Endothelial cell of umbilical vein (primary cell): ENCODE measurements around the gene NES. TPM values are rescaled to one million over a fixed set of nuclear protein-coding genes. Genes with fewer than 3 reads are reported as not detected.

Experiments used
- BruUV-seq: library from RNA; stranded (reverse); fragments of 400-500 nt; replicated peaks from 2 replicates; lab custom pipeline; 2021; lab: Mats Ljungman, UMichigan
- CTCF ChIA-PET: fragments of 300-600, 350-600 bp; sonication (Branson Sonifier 250); formaldehyde crosslinking; loops from one replicate; lab custom pipeline; 2021; ENCODE audit warnings: antibody characterized with exemption, inconsistent platforms; lab: Charles Lee
- POLR2A ChIA-PET: fragments of 300-600, 350-600 bp; sonication (Branson Sonifier 250); formaldehyde crosslinking; loops from one replicate; lab custom pipeline; 2021; ENCODE audit warnings: antibody characterized with exemption, inconsistent platforms; lab: Charles Lee
- DNase-seq: peaks from one replicate; pipeline ENCODE4 v3.0.0-alpha.2; 2011; ENCODE audit warnings: low read depth, low spot score
- FAIRE-seq: peaks from 2 replicates; lab custom pipeline; 2011; peaks lifted over from hg19 to GRCh38; lab: Jason Lieb, UNC
- H2AFZ ChIP-seq: 2 replicates; pipeline ENCODE4 v1.6.0; 2012; ENCODE audit warnings: low read depth, low read length, control low read depth, inconsistent platforms
- H3K27ac ChIP-seq: 2 replicates; pipeline ENCODE4 v1.5.1; 2011; ENCODE audit warnings: low read depth, mild to moderate bottlenecking, control low read depth, low read length, moderate library complexity; ENCODE audit not compliant: insufficient read depth
- H3K27me3 ChIP-seq, 2 experiments: 2 replicates each; pipeline versions ENCODE4 v1.6.0 to v1.6.1; 2011; ENCODE audit warnings: low read length in 2 of 2, mixed read lengths in 1 of 2; ENCODE audit not compliant: control insufficient read depth in 2 of 2, insufficient read depth in 2 of 2
- H3K36me3 ChIP-seq, 2 experiments: 2 replicates in 1 of 2; 3 replicates in 1 of 2; pipeline ENCODE4 v1.5.1; 2011; ENCODE audit warnings: low read length in 2 of 2, mild to moderate bottlenecking in 1 of 2, moderate library complexity in 1 of 2; ENCODE audit not compliant: control insufficient read depth in 2 of 2, insufficient read depth in 2 of 2; ENCODE audit errors: extremely low read depth in 1 of 2
- H3K4me1 ChIP-seq: 3 replicates; pipeline ENCODE4 v1.5.1; 2011; ENCODE audit warnings: mild to moderate bottlenecking, low read length; ENCODE audit not compliant: control insufficient read depth, insufficient read depth; ENCODE audit errors: extremely low read depth
- H3K4me2 ChIP-seq: 2 replicates; pipeline ENCODE4 v1.6.1; 2011; ENCODE audit warnings: low read length, control low read depth, mixed read lengths; ENCODE audit not compliant: insufficient read depth
- H3K4me3 ChIP-seq, 3 experiments: fragments of 200-600 bp in 1 of 3; sonication (generic), shearing (Covaris generic) in 1 of 3; replicated peaks in 1 of 3; 2 replicates each; pipeline ENCODE4 v1.5.1; 2011 to 2016; ENCODE audit warnings: control low read depth in 3 of 3, low read length in 3 of 3, mild to moderate bottlenecking in 2 of 3, inconsistent platforms in 1 of 3, low read depth in 1 of 3, moderate library complexity in 1 of 3; ENCODE audit not compliant: insufficient read depth in 1 of 3
- H3K79me2 ChIP-seq: 2 replicates; pipeline ENCODE4 v1.6.0; 2012; ENCODE audit warnings: low read length, inconsistent platforms; ENCODE audit not compliant: control insufficient read depth, insufficient read depth
- H3K9ac ChIP-seq: replicated peaks from 2 replicates; pipeline ENCODE3; 2011; ENCODE audit warnings: low read length, control low read depth; ENCODE audit not compliant: insufficient read depth; ENCODE audit errors: extremely low read depth
- H3K9me1 ChIP-seq: replicated peaks from 3 replicates; pipeline ENCODE4 v1.6.0; 2011; ENCODE audit warnings: mild to moderate bottlenecking, low read length; ENCODE audit not compliant: control insufficient read depth, insufficient read depth; ENCODE audit errors: extremely low read depth
- H3K9me3 ChIP-seq: replicated peaks from 2 replicates; pipeline ENCODE4 v1.5.1; 2012; ENCODE audit warnings: low read length, inconsistent platforms; ENCODE audit not compliant: control insufficient read depth, insufficient read depth
- H4K20me1 ChIP-seq: replicated peaks from 2 replicates; pipeline ENCODE3; 2011; ENCODE audit warnings: mild to moderate bottlenecking, low read length; ENCODE audit not compliant: control insufficient read depth, insufficient read depth; ENCODE audit errors: extremely low read depth
- EZH2 ChIP-seq: IDR thresholded peaks from 2 replicates; pipeline ENCODE4 v1.6.1; 2012; ENCODE audit warnings: borderline replicate concordance, low read depth, mild to moderate bottlenecking, moderate library complexity, low read length, inconsistent platforms; ENCODE audit not compliant: severe bottlenecking
- FOS ChIP-seq: IDR thresholded peaks from 2 replicates; pipeline ENCODE4 v1.6.1; 2011; ENCODE audit warnings: mild to moderate bottlenecking, low read length, moderate library complexity, borderline replicate concordance; ENCODE audit not compliant: insufficient read depth
- GATA2 ChIP-seq: IDR thresholded peaks from 2 replicates; pipeline ENCODE4 v1.7.0; 2011; ENCODE audit warnings: low read depth, mild to moderate bottlenecking, moderate library complexity, mixed read lengths, low read length; ENCODE audit not compliant: insufficient read length, insufficient read depth
- JUN ChIP-seq: IDR thresholded peaks from 2 replicates; pipeline ENCODE4 v1.6.1; 2011; ENCODE audit warnings: borderline replicate concordance, low read depth; ENCODE audit not compliant: insufficient read length, insufficient read depth
- MYC ChIP-seq: IDR thresholded peaks from one replicate; pipeline ENCODE4 v1.6.1; 2011; ENCODE audit warnings: mild to moderate bottlenecking, low read depth, low read length
- POLR2A ChIP-seq: IDR thresholded peaks from 2 replicates; pipeline ENCODE4 v1.6.1; 2012; ENCODE audit warnings: low read depth, mild to moderate bottlenecking, control low read depth, low read length
- POLR2AphosphoS5 ChIP-seq: IDR thresholded peaks from 2 replicates; pipeline ENCODE4 v1.6.1; 2012; ENCODE audit warnings: low read depth, mild to moderate bottlenecking, control low read depth, low read length, moderate library complexity; ENCODE audit not compliant: insufficient read depth
- dilution Hi-C: fragments of 300-500 bp; cut with MboI; formaldehyde crosslinking; loops from one replicate; pipeline ENCODE4 v1.15.0; 2019; ENCODE audit warnings: low sequenced_read_pairs; ENCODE audit not compliant: extremely low pct_ligation_motif_present
- intact Hi-C: fragments of 100-400 bp; cut with micrococcal nuclease; formaldehyde crosslinking; loops from one replicate; pipeline ENCODE4 v1.10.0; 2022
- polyA plus RNA-seq, 4 experiments: library from polyadenylated mRNA; depleted of rRNA in 3 of 4; stranded (reverse) in 3 of 4; unstranded in 1 of 4; fragments of >200 nt; gene quantifications; 2 replicates each; pipeline versions ENCODE4 v1.2.1 to v1.2.3, GENCODE V29; 2011 to 2012; ENCODE audit warnings: missing spikeins in 1 of 4
- total RNA-seq: library from RNA; stranded (reverse); gene quantifications from 2 replicates; pipeline ENCODE4 v1.2.3, GENCODE V29; 2021
- TF ChIP-seq, protein P1 (sequence below), 2 donors: IDR thresholded peaks; 1 replicate in 1 of 2; 2 replicates in 1 of 2; pipeline ENCODE4 v1.5.1; 2011; ENCODE audit warnings: low read length in 2 of 2, mild to moderate bottlenecking in 2 of 2, moderate library complexity in 2 of 2, control low read depth in 1 of 2, inconsistent platforms in 1 of 2, low read depth in 1 of 2; ENCODE audit not compliant: insufficient read depth in 1 of 2; ENCODE audit errors: extremely low read depth in 1 of 2
- TF ChIP-seq, protein P2 (sequence below): IDR thresholded peaks from 2 replicates; pipeline ENCODE4 v1.6.1; 2011; ENCODE audit not compliant: insufficient read depth, insufficient read length

The NES gene
- total and polyA plus RNA-seq, 2 donors (not counting 3 experiments of a cell fraction or from before 2014, with no cell fraction given), result 19.4 to 274 TPM

DNA sequence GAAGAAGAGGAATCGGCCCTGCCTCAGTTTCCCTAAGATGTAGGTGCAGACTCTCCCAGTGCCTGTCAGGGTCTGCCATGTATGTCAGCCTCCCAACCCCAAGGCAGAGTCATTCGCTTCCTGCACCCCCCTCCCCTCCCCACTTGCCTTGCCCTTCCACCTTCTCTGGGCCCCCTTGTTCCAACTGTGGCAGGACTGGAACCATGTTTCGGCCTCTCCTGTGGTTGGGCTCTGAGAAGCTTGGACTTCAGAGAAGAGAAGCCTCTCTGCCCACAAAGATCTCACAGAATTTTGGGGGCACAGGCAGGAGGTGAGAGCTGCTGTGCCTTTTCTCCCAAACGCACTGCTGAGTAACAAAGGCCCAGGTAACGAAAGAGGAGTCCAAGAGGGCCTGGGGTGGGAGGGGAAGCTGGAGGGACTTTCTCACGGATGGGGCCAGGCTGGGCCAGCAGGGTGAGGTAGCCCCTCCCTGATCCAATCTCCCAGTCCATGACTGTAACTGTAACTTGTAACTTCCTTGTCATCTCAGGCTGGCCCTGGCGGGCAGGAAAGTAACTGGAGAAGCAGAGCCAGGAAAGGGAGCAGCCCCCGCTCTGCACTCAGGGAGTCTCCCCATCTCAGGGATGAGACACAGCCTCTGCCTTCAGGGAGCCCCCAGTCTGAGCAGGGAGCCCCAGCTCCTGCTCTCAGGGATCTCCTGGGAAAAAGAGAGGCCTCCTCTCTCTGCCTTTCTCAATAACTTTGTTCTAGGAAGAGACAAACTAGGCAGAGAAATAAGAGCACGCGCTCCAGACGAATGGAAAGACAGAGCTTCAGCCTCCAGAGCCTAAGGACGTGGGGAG lies 16.9 kb upstream of the NES start:
- no peaks in the 10 kb centered on the region for H3K4me1 ChIP-seq
- intact Hi-C loops, result no loop called here
- H2AFZ ChIP-seq, result no peak overlapping the region

More for the DNA sequence above, 16.9 kb upstream of the NES start:
- dilution Hi-C loops, result no loop called here
- Histone ChIP-seq H3K9ac (no peak overlapping the region), H3K27me3 (peaks cover 12 to 20% of the 10 kb centered on the region in 2 experiments), H3K36me3 (no peaks in the 10 kb centered on the region), H3K27ac (no peak overlapping the region), H3K9me3 (no peaks in the 10 kb centered on the region), H3K79me2 (no peaks in the 10 kb centered on the region), H4K20me1 (no peaks in the 10 kb centered on the region), H3K4me3 (no peak overlapping the region), H3K9me1 (no peaks in the 10 kb centered on the region), H3K4me2 (no peak overlapping the region)
- ChIA-PET POLR2A (no interaction called here), CTCF (interaction anchor here (1.3 to 16.7 kb wide), 4 partner anchors 10 to 32 kb away, joined by 3 to 453 read pairs (median 9); partner anchors contain the start of gene CRABP2)
- FAIRE-seq (no peak), DNase-seq (no peak)
- TF ChIP-seq POLR2A (no peak), POLR2AphosphoS5 (no peak), EZH2 (no peak), JUN (no peak), FOS (no peak), GATA2 (no peak), MYC (no peak)
- TF ChIP-seq, protein P1, sequence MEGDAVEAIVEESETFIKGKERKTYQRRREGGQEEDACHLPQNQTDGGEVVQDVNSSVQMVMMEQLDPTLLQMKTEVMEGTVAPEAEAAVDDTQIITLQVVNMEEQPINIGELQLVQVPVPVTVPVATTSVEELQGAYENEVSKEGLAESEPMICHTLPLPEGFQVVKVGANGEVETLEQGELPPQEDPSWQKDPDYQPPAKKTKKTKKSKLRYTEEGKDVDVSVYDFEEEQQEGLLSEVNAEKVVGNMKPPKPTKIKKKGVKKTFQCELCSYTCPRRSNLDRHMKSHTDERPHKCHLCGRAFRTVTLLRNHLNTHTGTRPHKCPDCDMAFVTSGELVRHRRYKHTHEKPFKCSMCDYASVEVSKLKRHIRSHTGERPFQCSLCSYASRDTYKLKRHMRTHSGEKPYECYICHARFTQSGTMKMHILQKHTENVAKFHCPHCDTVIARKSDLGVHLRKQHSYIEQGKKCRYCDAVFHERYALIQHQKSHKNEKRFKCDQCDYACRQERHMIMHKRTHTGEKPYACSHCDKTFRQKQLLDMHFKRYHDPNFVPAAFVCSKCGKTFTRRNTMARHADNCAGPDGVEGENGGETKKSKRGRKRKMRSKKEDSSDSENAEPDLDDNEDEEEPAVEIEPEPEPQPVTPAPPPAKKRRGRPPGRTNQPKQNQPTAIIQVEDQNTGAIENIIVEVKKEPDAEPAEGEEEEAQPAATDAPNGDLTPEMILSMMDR (IDR thresholded peaks at IDR 0.05; ENCODE audit: extremely low read depth in 1 of 2, insufficient read depth in 1 of 2, low read depth in 1 of 2, low read length in 2 of 2), result no peak
- TF ChIP-seq, protein P2, sequence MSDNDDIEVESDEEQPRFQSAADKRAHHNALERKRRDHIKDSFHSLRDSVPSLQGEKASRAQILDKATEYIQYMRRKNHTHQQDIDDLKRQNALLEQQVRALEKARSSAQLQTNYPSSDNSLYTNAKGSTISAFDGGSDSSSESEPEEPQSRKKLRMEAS, result no peak
- no TSS peak for BruUV-seq
